Activated CD8-positive, alpha-beta memory T cell treated with anti-CD3 and anti-CD28 coated beads, Interleukin-2, amount 50 U/mL, for 24 hours (primary cell): ENCODE results near the gene MPZ.
"Not testable (repeated sequence)": the region's sequence is repeated elsewhere in the genome, so short reads cannot be mapped to it uniquely, and the experiment has no call there.

Experiments used
- DNase-seq: peaks from one replicate; pipeline ENCODE4 v3.0.0-alpha.2; 2020; ENCODE audit errors: extremely low read depth

The MPZ gene

GRCh38 chr1:161255302-161255701 lies 54.5 kb downstream of the MPZ start:
- not testable (repeated sequence) for DNase-seq
